Measurements from ENCODE around the gene RNF7.

GRCh38 chr3:141754032-141754431 is 15.9 kb downstream of the RNF7 start:
- TF ChIP-seq MAFK (IDR thresholded peaks at IDR 0.05; ENCODE audit: low read depth, low read length) (no peak), RAD21 (IDR thresholded peaks at IDR 0.05 in 1 of 2, conservative IDR thresholded peaks at IDR 0.05 in 1 of 2; ENCODE audit: low read depth in 2 of 2, low read length in 2 of 2) (no peak), CTCF (IDR thresholded peaks at IDR 0.05; ENCODE audit: control extremely low read depth in 1 of 3, insufficient read depth in 1 of 3, low read depth in 1 of 3, low read length in 3 of 3) (no peak)
